ENCODE data around the gene PPP2R1A. TPM values are rescaled to one million over a fixed set of nuclear protein-coding genes. Genes with fewer than 3 reads are reported as not detected.
"Not testable (repeated sequence)": the region's sequence is repeated elsewhere in the genome, so short reads cannot be mapped to it uniquely, and the experiment has no call there.

Gene PPP2R1A
- total and polyA plus RNA-seq, 8 donors = 73.3 to 272 (median 132) TPM

DNA sequence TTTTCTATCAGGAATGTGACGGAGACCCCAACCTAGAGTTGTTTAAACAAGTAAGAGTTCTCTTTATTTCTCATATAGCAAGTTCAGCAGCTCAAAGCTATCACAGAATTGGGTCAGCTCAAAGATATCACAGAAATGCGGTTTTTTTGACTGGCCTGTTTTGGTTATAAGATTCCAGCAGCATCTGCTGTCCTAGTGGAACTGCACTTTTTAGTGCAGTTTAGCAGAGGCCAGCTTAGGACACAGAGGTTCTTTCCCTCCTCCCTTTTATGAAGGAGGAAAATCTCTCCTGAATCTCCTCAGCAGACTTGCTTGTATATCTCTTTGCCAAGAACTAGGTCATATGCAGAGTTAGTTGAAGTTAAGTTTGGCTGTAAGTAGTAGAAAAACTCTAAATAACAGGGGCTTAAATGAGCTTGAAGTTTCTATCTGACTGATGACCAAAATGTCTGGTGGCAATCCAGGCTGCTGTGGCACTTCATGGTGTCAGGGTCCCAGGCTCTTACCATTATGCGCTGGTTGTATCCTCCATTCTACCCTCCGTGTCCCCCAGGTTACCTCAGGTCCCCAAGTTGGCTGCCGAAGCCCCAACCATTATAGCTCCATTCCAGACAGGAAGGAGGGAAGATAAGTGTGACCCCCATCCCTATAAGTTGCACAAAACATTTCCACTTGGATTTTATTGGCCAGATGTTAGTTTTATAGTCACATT, 6.6 kb downstream of the PPP2R1A start:
- TF ChIP-seq, protein P1, sequence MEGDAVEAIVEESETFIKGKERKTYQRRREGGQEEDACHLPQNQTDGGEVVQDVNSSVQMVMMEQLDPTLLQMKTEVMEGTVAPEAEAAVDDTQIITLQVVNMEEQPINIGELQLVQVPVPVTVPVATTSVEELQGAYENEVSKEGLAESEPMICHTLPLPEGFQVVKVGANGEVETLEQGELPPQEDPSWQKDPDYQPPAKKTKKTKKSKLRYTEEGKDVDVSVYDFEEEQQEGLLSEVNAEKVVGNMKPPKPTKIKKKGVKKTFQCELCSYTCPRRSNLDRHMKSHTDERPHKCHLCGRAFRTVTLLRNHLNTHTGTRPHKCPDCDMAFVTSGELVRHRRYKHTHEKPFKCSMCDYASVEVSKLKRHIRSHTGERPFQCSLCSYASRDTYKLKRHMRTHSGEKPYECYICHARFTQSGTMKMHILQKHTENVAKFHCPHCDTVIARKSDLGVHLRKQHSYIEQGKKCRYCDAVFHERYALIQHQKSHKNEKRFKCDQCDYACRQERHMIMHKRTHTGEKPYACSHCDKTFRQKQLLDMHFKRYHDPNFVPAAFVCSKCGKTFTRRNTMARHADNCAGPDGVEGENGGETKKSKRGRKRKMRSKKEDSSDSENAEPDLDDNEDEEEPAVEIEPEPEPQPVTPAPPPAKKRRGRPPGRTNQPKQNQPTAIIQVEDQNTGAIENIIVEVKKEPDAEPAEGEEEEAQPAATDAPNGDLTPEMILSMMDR (IDR thresholded peaks at IDR 0.05) = no peak
- TF ChIP-seq EP300 (IDR thresholded peaks at IDR 0.05) = no peak
- no peak for TF ChIP-seq POLR2A (IDR thresholded peaks at IDR 0.05)
- TF ChIP-seq POLR2AphosphoS5 (IDR thresholded peaks at IDR 0.05) = no peak
- intact Hi-C loops (cut with DNase I; ENCODE audit: low total_unique reads) = no loop called here
- Histone ChIP-seq H3K9me3 (no peaks in the 10 kb centered on the region), H3K4me3 (no peak overlapping the region), H3K36me3 (peaks cover 9 to 68% (median 63%) of the 10 kb centered on the region in 4 donors), H3K27me3 (no peaks in the 10 kb centered on the region), H3K4me1 (peaks cover 33 to 94% (median 65%) of the 10 kb centered on the region in 4 donors), H3K27ac (no peak overlapping the region)
- DNase-seq = no peak
- WGBS, 5 donors = 86 to 92% (median 90%) methylated on average over 5 of the region's 5 CpGs

- 81 to 90% (median 86%) methylated on average over 3 of the region's 3 CpGs for WGBS, 5 donors
Measured at GRCh38 chr19:52197964-52198363, 8.1 kb downstream of the PPP2R1A start.

GRCh38 chr19:52198678-52199077, 8.8 kb downstream of the PPP2R1A start:
- 54 to 66% (median 61%) methylated on average over 3 of the region's 3 CpGs for WGBS, 5 donors
- Histone ChIP-seq H3K27me3 (no peaks in the 10 kb centered on the region), H3K9me3 (no peaks in the 10 kb centered on the region), H3K27ac (peak overlapping the region in 1 of 5 donors; percentile 58), H3K4me1 (peaks cover 12 to 76% (median 44%) of the 10 kb centered on the region in 4 donors), H3K36me3 (peaks cover 32 to 78% (median 74%) of the 10 kb centered on the region in 4 donors), H3K4me3 (no peak overlapping the region)
- intact Hi-C loops (cut with DNase I; ENCODE audit: low total_unique reads) = no loop called here
- DNase-seq = no peak
- no peak for TF ChIP-seq POLR2A (IDR thresholded peaks at IDR 0.05)
- TF ChIP-seq, protein P1 (IDR thresholded peaks at IDR 0.05) = no peak
- TF ChIP-seq POLR2AphosphoS5 (IDR thresholded peaks at IDR 0.05) = no peak
- no peak for TF ChIP-seq EP300 (IDR thresholded peaks at IDR 0.05)

More at GRCh38 chr19:52197964-52198363, 8.1 kb downstream of the PPP2R1A start:
- Histone ChIP-seq H3K4me3 (no peak overlapping the region), H3K27ac (peak overlapping the region in 1 of 5 donors; percentile 58), H3K36me3 (peaks cover 25 to 78% (median 73%) of the 10 kb centered on the region in 4 donors), H3K4me1 (peaks cover 17 to 83% (median 51%) of the 10 kb centered on the region in 4 donors), H3K27me3 (no peaks in the 10 kb centered on the region), H3K9me3 (no peaks in the 10 kb centered on the region)
- DNase-seq = no peak
- no peak for TF ChIP-seq POLR2A (IDR thresholded peaks at IDR 0.05)
- intact Hi-C loops (cut with DNase I; ENCODE audit: low total_unique reads) = no loop called here

GRCh38 chr19:52200044-52200443, 10.2 kb downstream of the PPP2R1A start:
- Histone ChIP-seq H3K27ac (peak overlapping the region in 3 of 5 donors; percentile 55 to 58 (median 56)), H3K27me3 (no peaks in the 10 kb centered on the region), H3K4me1 (peaks cover 11 to 62% (median 38%) of the 10 kb centered on the region in 4 donors), H3K9me3 (no peaks in the 10 kb centered on the region), H3K4me3 (no peak overlapping the region), H3K36me3 (peaks cover 46 to 85% (median 84%) of the 10 kb centered on the region in 4 donors)
- TF ChIP-seq POLR2AphosphoS5 (IDR thresholded peaks at IDR 0.05) (peak in 1 of 3 donors; percentile 54), EP300 (IDR thresholded peaks at IDR 0.05) (no peak)
- TF ChIP-seq, protein P1 (IDR thresholded peaks at IDR 0.05) = no peak
- intact Hi-C loops (cut with DNase I; ENCODE audit: low total_unique reads) = no loop called here
- no peak for DNase-seq
- 62 to 71% (median 66%) methylated on average over 7 of the region's 7 CpGs for WGBS, 5 donors

DNA sequence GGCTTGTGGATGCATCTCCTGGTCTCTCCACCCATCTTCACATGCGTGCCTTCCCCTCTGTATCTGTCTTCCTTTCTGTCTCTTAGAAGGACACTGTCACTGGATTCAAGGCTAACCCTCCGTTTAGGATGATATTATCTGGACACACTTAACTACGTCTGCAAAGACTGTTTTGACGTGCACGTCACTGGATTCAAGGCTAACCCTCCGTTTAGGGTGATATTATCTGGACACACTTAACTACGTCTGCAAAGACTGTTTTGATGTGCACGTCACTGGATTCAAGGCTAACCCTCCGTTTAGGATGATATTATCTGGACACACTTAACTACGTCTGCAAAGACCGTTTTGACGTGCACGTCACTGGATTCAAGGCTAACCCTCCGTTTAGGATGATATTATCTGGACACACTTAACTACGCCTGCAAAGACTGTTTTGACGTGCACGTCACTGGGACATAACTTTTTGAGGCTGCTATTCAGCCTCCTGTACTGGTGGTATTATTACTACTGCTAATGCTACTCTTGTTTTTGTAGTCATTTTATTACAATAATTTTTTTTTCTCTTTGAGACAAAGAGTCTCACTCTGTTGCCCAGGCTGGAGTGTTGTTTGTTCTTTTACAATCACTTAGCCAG, 11.0 kb downstream of the PPP2R1A start:
- Histone ChIP-seq H3K27ac (peak overlapping the region in 3 of 5 donors; percentile 55 to 58 (median 56)), H3K4me1 (peaks cover 3 to 54% (median 34%) of the 10 kb centered on the region in 4 donors), H3K36me3 (peaks cover 51 to 85% (median 84%) of the 10 kb centered on the region in 4 donors)
- intact Hi-C loops (cut with DNase I; ENCODE audit: low total_unique reads); H3K4me3 ChIP-seq; H3K9me3 ChIP-seq; DNase-seq; H3K27me3 ChIP-seq: not testable (repeated sequence)
- WGBS, 5 donors = 81 to 86% (median 85%) methylated on average over 17 of the region's 17 CpGs

Measured in stomach (tissue), 9 donors.